ENCODE measurements around the gene ZDHHC20. TPM values are rescaled to one million over a fixed set of nuclear protein-coding genes. Genes with fewer than 3 reads are reported as not detected.
A peak's percentile ranks its signal among the peaks of the same experiment; 100 is the strongest.

Gene ZDHHC20
- total and polyA plus RNA-seq, 2 of the 13 experiments (the other 11 are each of a cell fraction or from before 2014, with no cell fraction given): 19.9 to 59.9 TPM

DNA sequence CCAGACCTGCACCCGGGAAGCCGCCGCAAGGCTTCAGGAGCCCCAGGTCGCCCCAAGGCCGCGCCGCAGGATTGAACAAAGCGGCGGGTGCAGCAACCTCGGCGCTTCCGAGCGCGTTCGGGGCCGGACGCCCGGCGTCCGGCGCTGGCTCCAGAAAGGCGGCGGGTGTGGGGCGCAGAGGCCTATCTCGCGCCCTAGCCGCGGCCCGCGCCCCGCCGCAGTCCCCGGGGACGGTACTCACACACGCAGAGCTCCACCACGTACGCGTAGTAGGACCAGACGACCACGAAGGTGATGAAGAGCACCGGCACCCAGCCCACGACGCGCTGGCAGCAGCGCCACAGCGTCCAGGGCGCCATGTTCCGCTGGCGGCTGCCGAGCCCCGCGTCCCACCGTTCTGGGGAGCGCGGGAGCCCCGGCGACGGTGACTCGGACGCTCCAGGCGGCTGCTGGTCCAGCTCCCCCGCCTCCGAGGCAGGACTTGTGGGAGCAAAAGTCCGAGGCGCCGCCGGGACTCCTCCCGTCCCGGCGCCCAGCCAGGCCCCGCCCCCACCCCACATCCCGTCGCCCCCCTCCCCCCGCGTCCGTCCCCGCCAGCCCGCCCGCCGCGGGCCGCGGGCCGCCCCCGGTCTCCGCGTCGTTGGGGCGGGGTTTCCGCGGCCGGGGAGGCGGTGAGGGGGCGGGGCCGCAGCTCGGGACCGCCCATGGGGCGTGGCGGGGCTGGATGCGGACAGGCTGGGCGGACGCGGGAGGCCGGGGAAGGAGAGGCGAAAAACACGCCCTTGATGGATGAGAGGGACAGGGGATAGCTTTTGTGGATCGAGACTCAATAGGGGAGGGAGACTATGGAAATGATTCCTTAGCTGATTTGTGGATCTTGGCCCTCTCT lies at the start of gene ZDHHC20 (continued):
- TF ChIP-seq ZNF724P (CRISPR knock-in tag; IDR thresholded peaks at IDR 0.05; ENCODE audit: borderline replicate concordance) (0 out of 2 replicates have a peak, but pooled peaks have one; percentile 35), ZNF331 (CRISPR knock-in tag; IDR thresholded peaks at IDR 0.05) (peak; percentile 21; the same call in 1 of the 2 replicates), KDM5B (CRISPR knock-in tag; IDR thresholded peaks at IDR 0.05; ENCODE audit: borderline replicate concordance) (peak; percentile 72; the same call in 1 of the 2 replicates), HMGXB4 (CRISPR knock-in tag; IDR thresholded peaks at IDR 0.05; ENCODE audit: borderline replicate concordance in 1 of 2, low read depth in 1 of 2) (peak; percentile 26 to 88; a peak in 3 of 4 replicates), ZNF160 (CRISPR knock-in tag; IDR thresholded peaks at IDR 0.05) (peak; percentile 41; the same call in 1 of the 2 replicates), PHF8 (CRISPR knock-in tag; IDR thresholded peaks at IDR 0.05) (peak; percentile 90), ZNF776 (CRISPR knock-in tag; IDR thresholded peaks at IDR 0.05) (peak; percentile 55; the same call in 1 of the 2 replicates), DNMT1 (CRISPR knock-in tag; IDR thresholded peaks at IDR 0.05) (no peak), PAX8 (CRISPR knock-in tag; IDR thresholded peaks at IDR 0.05; ENCODE audit: borderline replicate concordance) (0 out of 2 replicates have a peak, but pooled peaks have one; percentile 39), ZFY (CRISPR knock-in tag; IDR thresholded peaks at IDR 0.05) (peak; percentile 88), ZNF317 (CRISPR knock-in tag; IDR thresholded peaks at IDR 0.05) (0 out of 2 replicates have a peak, but pooled peaks have one; percentile 44), ELF4 (CRISPR knock-in tag; IDR thresholded peaks at IDR 0.05; ENCODE audit: borderline replicate concordance) (peak; percentile 24; the same call in 1 of the 2 replicates), THAP11 (CRISPR knock-in tag; IDR thresholded peaks at IDR 0.05) (0 out of 2 replicates have a peak, but pooled peaks have one; percentile 18), NR2C2 (CRISPR knock-in tag; IDR thresholded peaks at IDR 0.05; ENCODE audit: borderline replicate concordance) (no peak), GABPB1 (CRISPR knock-in tag; IDR thresholded peaks at IDR 0.05) (peak; percentile 72; the same call in 1 of the 2 replicates), YY1 (IDR thresholded peaks at IDR 0.05; ENCODE audit: insufficient read depth, insufficient replicate concordance, low read depth, low read length) (peak; percentile 69), ETV6 (CRISPR knock-in tag; conservative IDR thresholded peaks at IDR 0.05) (no peak; the same call in 1 of the 2 replicates)
- TF ChIP-seq, protein P1, sequence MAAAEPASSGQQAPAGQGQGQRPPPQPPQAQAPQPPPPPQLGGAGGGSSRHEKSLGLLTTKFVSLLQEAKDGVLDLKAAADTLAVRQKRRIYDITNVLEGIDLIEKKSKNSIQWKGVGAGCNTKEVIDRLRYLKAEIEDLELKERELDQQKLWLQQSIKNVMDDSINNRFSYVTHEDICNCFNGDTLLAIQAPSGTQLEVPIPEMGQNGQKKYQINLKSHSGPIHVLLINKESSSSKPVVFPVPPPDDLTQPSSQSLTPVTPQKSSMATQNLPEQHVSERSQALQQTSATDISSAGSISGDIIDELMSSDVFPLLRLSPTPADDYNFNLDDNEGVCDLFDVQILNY (CRISPR knock-in tag; conservative IDR thresholded peaks at IDR 0.05): no peak
- TF ChIP-seq, protein P2, sequence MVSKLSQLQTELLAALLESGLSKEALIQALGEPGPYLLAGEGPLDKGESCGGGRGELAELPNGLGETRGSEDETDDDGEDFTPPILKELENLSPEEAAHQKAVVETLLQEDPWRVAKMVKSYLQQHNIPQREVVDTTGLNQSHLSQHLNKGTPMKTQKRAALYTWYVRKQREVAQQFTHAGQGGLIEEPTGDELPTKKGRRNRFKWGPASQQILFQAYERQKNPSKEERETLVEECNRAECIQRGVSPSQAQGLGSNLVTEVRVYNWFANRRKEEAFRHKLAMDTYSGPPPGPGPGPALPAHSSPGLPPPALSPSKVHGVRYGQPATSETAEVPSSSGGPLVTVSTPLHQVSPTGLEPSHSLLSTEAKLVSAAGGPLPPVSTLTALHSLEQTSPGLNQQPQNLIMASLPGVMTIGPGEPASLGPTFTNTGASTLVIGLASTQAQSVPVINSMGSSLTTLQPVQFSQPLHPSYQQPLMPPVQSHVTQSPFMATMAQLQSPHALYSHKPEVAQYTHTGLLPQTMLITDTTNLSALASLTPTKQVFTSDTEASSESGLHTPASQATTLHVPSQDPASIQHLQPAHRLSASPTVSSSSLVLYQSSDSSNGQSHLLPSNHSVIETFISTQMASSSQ (IDR thresholded peaks at IDR 0.05; ENCODE audit: low read depth): no peak
- TF ChIP-seq, protein P2 (CRISPR knock-in tag; IDR thresholded peaks at IDR 0.05; ENCODE audit: borderline replicate concordance): 0 out of 2 replicates have a peak, but pooled peaks have one; percentile 8
